Kidney epithelial cell (primary cell): ENCODE results near the gene IKZF3. TPM values are rescaled to one million over a fixed set of nuclear protein-coding genes. Genes with fewer than 3 reads are reported as not detected.
"Not testable (repeated sequence)": the region's sequence is repeated elsewhere in the genome, so short reads cannot be mapped to it uniquely, and the experiment has no call there.

Source experiments
- DNase-seq: peaks from one replicate; pipeline ENCODE4 v3.0.0-alpha.2; 2010; ENCODE audit warnings: low read depth
- H3K27me3 ChIP-seq: 2 replicates; pipeline ENCODE4 v1.6.0; 2011; ENCODE audit warnings: low read length; ENCODE audit not compliant: control insufficient read depth, insufficient read depth
- H3K36me3 ChIP-seq: 2 replicates; pipeline ENCODE4 v1.5.1; 2011; ENCODE audit warnings: low read length; ENCODE audit not compliant: control insufficient read depth, insufficient read depth
- H3K4me3 ChIP-seq: 2 replicates; pipeline ENCODE4 v1.5.1; 2011; ENCODE audit warnings: low read depth, mild to moderate bottlenecking, control low read depth, low read length
- CTCF ChIP-seq: IDR thresholded peaks from 2 replicates; pipeline ENCODE4 v1.5.1; 2011; ENCODE audit warnings: mild to moderate bottlenecking, moderate library complexity, low read length, control low read depth, inconsistent platforms; ENCODE audit not compliant: insufficient read depth, poor library complexity, severe bottlenecking
- total RNA-seq: library from RNA; depleted of rRNA; stranded (reverse); fragments of >200 nt; gene quantifications from 2 replicates; pipeline ENCODE4 v1.2.3, GENCODE V29; 2015

Gene IKZF3
- total RNA-seq, 1 donor from 2014 or later, result 0.17 TPM

GRCh38 chr17:39898088-39898487 is 34.0 kb upstream of the IKZF3 start:
- no peak overlapping the region for H3K4me3 ChIP-seq
- DNase-seq, result no peak

GRCh38 chr17:39894681-39895376 is 30.7 kb upstream of the IKZF3 start:
- H3K4me3 ChIP-seq, result no peak overlapping the region
- peaks cover 7% of the 10 kb centered on the region for H3K27me3 ChIP-seq
- TF ChIP-seq CTCF, result no peak
- DNase-seq, result no peak
- H3K36me3 ChIP-seq, result no peaks in the 10 kb centered on the region

More at GRCh38 chr17:39898088-39898487, 34.0 kb upstream of the IKZF3 start:
- TF ChIP-seq CTCF, result no peak
- no peaks in the 10 kb centered on the region for H3K36me3 ChIP-seq
- H3K27me3 ChIP-seq, result no peaks in the 10 kb centered on the region

DNA sequence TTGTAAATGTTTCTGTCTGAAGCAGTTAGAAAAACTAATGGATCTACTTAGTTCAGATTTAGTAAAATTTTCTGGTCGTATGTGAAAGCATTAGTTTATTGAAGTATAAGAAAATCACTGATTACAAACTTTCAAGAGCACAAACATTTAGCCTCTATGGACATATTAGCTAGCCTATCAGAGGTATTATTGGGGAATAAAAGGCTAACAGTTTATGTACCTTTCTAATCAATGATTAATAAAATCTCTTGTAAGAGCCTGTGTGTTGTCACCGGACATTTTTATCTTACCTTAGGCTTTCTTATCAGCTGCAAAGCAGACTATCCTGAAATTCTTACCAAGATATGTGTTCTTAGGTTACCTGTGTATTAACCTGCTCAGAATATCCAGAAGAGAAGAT is 25.1 kb upstream of the IKZF3 start:
- Histone ChIP-seq H3K4me3 (no peak overlapping the region), H3K36me3 (no peaks in the 10 kb centered on the region), H3K27me3 (peaks cover 7% of the 10 kb centered on the region)
- TF ChIP-seq CTCF, result no peak
- DNase-seq, result no peak

GRCh38 chr17:39887078-39887477 is 23.0 kb upstream of the IKZF3 start:
- no peaks in the 10 kb centered on the region for H3K27me3 ChIP-seq
- DNase-seq, result no peak
- H3K4me3 ChIP-seq, result no peak overlapping the region
- H3K36me3 ChIP-seq, result no peaks in the 10 kb centered on the region
- no peak for TF ChIP-seq CTCF

DNA sequence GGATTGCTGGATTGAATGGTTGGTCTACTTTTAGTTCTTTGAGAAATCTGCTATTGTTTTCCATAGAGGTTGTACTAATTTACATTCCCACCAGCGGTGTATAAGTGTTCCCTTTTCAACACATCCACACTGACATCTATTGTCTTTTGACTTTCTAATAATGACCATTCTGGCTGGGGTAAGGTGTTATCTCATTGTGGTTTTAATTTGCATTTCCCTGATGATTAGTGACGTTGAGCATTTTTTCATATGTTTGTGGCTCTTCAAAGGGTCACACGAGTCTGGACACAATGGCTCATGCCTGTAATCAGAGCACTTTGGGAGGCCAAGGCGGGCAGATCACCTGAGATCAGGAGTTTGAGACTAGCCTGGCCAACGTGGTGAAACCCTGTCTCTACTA is 22.0 kb upstream of the IKZF3 start:
- H3K4me3 ChIP-seq, H3K36me3 ChIP-seq, DNase-seq, H3K27me3 ChIP-seq: not testable (repeated sequence)

- H3K36me3 ChIP-seq, result no peaks in the 10 kb centered on the region
- no peak for DNase-seq
- peaks cover 10% of the 10 kb centered on the region for H3K27me3 ChIP-seq
- no peak for TF ChIP-seq CTCF
- H3K4me3 ChIP-seq, result no peak overlapping the region
Observed at GRCh38 chr17:39872751-39873150, 8.6 kb upstream of the IKZF3 start.
